HG03558 (cell line): ENCODE data around the gene RAB24.

Source experiments
- ATAC-seq: cut with Tn5 transposase; IDR thresholded peaks from one replicate; pipeline ENCODE4 v1.9.1; 2021; ENCODE audit warnings: moderate number of reproducible peaks; ENCODE audit not compliant: unreplicated experiment; ENCODE audit errors: extremely low read depth

RAB24 gene

DNA sequence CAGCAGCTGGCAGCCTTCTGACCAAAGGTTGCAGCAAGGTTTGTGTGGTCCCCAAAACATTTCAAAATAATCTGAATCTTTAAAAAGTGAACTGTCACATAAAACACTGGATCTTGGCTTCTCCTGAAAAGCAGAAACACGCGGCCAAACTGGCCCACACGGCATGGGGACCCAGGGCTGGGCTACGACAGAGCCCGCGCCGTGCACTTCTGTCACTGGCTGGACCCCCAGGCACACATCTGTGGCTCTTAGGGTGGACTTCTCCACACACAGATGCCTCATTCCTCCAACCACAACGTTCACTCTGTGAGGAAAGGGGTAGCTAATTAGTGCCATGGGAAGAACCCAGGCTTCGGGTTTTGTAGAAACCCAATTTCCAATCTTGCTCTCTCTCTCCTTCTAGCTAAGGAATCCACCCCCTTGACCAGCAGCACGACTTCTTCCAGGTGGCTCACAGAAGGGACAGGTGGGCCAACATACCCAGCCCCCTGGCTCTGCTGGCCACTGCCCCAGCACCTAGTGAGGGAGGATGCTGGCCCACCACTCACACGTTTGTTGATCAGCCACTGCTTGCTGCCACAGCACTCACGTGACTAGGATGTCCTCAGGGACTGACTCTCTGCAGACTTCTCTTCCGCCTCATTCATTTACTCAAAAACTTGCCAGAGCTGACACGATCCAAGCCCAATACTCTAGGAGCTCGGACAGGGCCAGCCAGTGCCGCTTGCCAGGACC, 30.1 kb upstream of the RAB24 start:
- ATAC-seq = no peak

GRCh38 chr5:177332896-177333260, 29.4 kb upstream of the RAB24 start:
- no peak for ATAC-seq

GRCh38 chr5:177332031-177332895, 28.7 kb upstream of the RAB24 start:
- no peak for ATAC-seq

- no peak for ATAC-seq
Measured at GRCh38 chr5:177330991-177331842, 27.7 kb upstream of the RAB24 start.

DNA sequence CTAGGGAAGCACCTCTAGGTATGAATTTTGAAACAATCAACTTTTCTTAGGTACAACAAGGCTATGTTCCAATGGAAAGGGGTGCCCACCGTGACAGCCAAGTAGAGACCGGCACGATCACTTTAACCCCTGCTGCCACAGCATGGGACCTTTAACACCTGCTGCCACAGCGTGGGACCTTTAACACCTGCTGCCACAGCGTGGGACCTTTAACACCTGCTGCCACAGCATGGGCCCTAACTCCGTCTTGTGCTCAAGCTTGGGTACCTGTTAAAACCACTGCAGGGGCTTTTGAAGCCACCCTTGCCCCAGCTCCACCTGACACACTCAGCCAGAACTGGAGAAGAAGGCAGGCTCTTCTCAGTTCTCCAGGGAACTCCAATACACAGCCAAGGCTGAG, 26.4 kb upstream of the RAB24 start:
- ATAC-seq = no peak

- ATAC-seq = no peak
Measured at GRCh38 chr5:177328545-177329231, 25.2 kb upstream of the RAB24 start.

- no peak for ATAC-seq
Measured at GRCh38 chr5:177327539-177328522, 24.3 kb upstream of the RAB24 start.

DNA sequence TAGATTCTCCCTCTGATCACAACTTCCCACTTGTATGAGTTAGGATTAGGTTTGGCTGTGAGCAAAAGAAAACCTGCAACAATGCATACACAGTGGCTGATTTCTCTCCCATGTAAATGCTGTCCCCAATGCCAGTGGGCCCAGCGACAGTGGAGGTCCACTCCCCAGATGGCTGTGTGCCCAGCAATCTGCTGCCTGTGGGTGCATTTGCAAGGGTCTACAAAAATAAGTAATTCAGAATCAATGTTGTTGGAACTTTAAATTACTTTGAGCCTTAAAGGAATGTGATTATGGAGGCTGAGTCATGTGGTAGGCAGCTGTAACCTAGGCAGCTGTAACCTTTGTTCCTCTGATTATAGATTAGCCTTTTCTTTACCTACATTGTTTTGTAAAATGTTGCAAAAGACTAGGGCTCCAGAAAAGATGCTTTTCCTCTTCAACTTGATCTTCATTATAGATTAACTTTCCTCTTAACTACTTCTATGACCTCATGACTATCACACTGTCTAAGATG, 22.4 kb upstream of the RAB24 start:
- ATAC-seq = no peak

GRCh38 chr5:177320879-177321278, 17.4 kb upstream of the RAB24 start:
- ATAC-seq = no peak

DNA sequence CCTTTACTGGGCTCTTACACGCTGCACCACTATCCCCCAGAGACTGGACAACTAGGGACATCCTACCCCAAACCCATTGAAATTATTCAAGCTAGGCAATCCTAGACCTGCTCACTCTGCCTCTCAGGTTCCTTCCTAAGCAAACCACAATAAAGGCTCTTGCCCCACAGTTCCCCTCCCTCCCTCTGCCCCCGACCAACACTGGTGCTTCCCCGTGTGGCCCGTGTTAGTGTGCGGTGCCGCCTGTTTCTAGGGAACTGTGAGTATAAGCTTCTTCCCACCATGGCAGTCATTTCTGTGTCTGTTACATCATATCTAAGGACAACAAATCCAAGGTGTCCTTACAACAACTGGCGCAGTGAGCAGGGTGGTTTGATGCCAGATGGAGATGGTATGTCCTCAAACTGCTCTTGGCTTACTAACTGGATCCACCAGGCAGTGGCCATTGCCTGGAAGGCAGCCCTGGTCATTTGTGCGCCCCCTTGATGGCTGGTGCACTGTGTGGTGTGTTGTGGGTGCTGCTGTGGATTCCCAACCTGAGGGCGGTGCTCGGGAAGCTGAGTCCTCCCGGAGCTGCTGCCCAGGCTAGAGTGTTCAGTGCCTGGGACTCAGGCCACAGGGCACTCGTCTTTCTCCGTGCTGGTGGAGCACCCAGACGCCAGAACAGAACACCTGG, 16.5 kb upstream of the RAB24 start:
- ATAC-seq = no peak

- ATAC-seq = no peak
Measured at GRCh38 chr5:177317959-177318377, 14.4 kb upstream of the RAB24 start.

- no peak for ATAC-seq
Measured at GRCh38 chr5:177316005-177316404, 12.5 kb upstream of the RAB24 start.

DNA sequence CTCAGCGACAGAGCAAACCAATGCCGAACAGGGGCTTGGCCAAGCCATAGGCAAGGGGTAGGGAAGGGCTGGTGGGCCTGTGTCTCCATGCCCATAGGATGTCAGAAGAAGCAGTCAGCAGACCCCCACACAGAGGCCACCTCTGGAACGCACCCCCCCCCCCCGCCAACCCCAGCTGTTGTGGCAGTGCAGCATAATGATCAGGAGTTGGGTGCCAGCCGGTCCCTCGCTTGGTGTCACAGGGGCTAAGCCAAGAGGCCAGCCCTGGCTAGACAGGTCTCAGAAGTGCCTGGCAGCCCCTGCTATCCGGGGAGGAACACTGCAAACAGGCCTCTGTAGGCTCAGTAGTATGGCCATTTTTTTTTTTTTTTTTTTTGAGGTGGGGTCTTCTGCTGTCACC, 11.9 kb upstream of the RAB24 start:
- no peak for ATAC-seq

- no peak for ATAC-seq
Measured at GRCh38 chr5:177314376-177315342, 11.1 kb upstream of the RAB24 start.

DNA sequence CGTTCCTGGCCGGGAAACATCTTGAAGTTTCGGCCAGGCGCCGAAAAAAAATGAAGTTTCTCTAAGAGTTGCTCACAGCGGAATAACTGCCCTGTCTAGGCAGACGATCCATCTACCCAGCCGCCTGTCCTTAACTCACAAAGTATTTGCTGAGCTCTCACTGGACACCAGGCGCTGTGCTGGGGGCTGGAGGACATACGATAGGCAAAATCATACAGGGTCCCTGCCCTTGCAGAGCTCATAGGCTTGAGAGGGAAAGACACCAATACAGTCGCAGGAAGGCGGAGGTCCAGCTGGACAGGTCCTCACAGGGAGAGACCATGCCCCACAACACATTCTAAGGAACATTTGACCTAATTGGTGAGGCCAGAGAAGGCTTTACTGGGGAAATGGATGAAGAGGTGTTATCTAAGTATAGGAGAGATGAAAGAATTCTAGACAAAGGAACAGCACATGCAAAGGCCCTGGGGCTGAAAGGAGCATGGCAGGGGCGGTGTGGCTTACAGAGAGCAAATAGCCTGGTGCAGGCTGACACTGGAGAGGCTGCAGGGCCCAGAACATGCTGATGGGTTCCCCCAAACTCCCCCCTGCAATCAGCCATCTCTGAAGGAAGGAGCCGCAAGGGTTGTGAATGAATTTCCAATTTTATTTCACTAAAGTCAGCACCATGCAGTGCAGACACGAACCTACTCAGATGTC, 10.2 kb upstream of the RAB24 start:
- ATAC-seq = no peak

DNA sequence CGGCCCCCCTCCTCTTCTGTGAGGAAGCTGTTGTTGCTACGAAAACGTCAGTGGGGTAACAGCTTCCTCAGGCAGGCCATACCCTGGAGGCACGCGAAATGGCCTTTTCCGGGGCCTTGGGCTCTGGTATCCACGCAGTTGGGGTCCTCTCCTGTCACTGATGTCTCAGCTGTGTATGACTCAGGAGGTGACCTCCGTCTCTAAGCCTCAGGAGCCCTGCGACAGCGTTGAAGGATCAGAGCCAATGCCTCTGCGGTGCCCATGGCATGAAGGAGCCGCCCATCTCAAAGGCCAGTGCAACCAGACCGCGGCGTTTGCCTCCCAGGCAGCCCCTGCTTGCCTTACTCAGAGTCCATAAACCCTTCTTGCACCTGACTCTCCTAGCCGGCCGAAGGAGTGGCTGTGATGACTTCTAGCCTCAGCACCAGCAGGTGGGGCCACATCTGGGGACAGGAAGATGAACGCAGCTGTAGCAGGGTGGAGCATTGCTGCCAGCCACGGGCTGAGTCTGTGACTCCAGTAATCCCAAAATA, 9.2 kb upstream of the RAB24 start:
- ATAC-seq = no peak
